Vagina (tissue), 2 donors: ENCODE measurements around the gene AQP5. TPM values are rescaled to one million over a fixed set of nuclear protein-coding genes. Genes with fewer than 3 reads are reported as not detected.

Source experiments
- DNase-seq, 2 donors: peaks; one replicate each; pipeline ENCODE4 v3.0.0-alpha.2; 2017; ENCODE audit errors: extremely low spot score in 2 of 2
- H3K27ac ChIP-seq: fragments of 200-600 bp; sonication (generic); one replicate; pipeline ENCODE4 v1.5.1; 2019
- H3K27me3 ChIP-seq: fragments of 200-600 bp; sonication (generic); one replicate; pipeline ENCODE4 v1.5.1; 2019
- H3K36me3 ChIP-seq, 2 donors: fragments of 200-600 bp; sonication (generic); one replicate each; pipeline ENCODE4 v1.5.1; 2017 to 2019
- H3K4me1 ChIP-seq: fragments of 200-600 bp; sonication (generic); one replicate; pipeline ENCODE4 v1.5.1; 2019
- H3K4me3 ChIP-seq, 2 donors: fragments of 200-600 bp; sonication (generic); 1 replicate in 1 of 2; 2 replicates in 1 of 2; pipeline ENCODE4 v1.5.1; 2016 to 2019
- H3K9me3 ChIP-seq: fragments of 200-600 bp; sonication (generic); one replicate; pipeline ENCODE4 v1.5.1; 2019
- POLR2A ChIP-seq, 2 donors: fragments of 450-650 bp; IDR thresholded peaks; one replicate each; pipeline ENCODE4 v1.6.1; 2017; ENCODE audit warnings: antibody characterized with exemption in 2 of 2, mild to moderate bottlenecking in 2 of 2, moderate library complexity in 2 of 2
- POLR2AphosphoS5 ChIP-seq, 2 donors: sonication (generic); formaldehyde crosslinking; IDR thresholded peaks; one replicate each; pipeline ENCODE4 v1.9.0; 2017; ENCODE audit warnings: antibody characterized with exemption in 2 of 2, mild to moderate bottlenecking in 2 of 2, low read depth in 1 of 2; ENCODE audit not compliant: insufficient read depth in 1 of 2
- intact Hi-C: fragments of 100-400 bp; cut with DNase I; formaldehyde crosslinking; loops from one replicate; pipeline ENCODE4 v1.15.1; 2023
- total RNA-seq: library from RNA; depleted of rRNA; stranded (reverse); fragments of >200 nt; gene quantifications from one replicate; pipeline ENCODE4 v1.2.3, GENCODE V29; 2016
- TF ChIP-seq, protein P1 (sequence below), 3 experiments: fragments of 450-650 bp in 2 of 3; fragments of 200-600 bp in 1 of 3; sonication (generic) in 1 of 3; IDR thresholded peaks; one replicate each; pipeline ENCODE4 v1.5.1; 2017 to 2019; ENCODE audit warnings: antibody characterized with exemption in 3 of 3, mild to moderate bottlenecking in 2 of 3, moderate library complexity in 2 of 3

The AQP5 gene
- total RNA-seq, 1 donor from 2014 or later: not detected

DNA sequence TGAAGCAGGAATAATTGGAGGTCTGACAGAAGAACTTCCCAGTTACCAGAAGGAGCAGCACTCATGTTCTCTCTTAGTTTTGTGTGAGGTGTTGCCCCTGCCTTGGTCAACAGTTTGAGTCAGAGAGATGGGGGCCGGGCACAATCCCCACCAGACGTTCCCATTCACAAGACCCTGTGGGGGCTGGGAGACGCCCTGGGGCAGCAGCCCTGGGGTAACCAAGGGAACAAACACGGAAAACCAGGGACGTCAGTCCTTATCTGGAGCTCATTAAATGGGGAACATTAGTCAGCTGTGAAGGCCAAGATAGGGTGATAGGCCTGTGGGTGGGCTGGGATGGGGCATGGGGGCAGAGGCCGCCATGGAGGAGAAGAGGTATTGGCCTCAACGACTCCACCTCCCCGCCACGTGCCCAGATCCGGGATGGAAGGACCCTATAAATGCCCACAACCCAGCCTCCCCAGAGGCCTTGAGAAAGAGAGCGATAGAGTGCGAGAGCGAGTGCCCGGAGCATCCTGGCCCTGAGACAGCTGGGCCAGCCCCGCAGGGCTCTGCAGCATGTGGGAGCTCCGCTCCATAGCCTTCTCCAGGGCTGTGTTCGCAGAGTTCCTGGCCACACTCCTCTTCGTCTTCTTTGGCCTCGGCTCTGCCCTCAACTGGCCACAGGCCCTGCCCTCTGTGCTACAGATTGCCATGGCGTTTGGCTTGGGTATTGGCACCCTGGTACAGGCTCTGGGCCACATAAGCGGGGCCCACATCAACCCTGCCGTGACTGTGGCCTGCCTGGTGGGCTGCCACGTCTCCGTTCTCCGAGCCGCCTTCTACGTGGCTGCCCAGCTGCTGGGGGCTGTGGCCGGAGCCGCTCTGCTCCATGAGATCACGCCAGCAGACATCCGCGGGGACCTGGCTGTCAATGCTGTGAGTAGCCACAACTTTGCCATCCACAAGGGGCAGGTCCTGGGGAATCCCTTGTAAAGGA lies 11.1 kb upstream of the AQP5 start, which contains the start of gene AQP2:
AQP2 (plus strand) TSS at position 465 of the 979 bp plus-strand sequence; CDS start at position 559, 94 bp downstream.
- no peaks in the 10 kb centered on the region for H3K27me3 ChIP-seq
- H3K4me1 ChIP-seq: peaks cover 5% of the 10 kb centered on the region
- no peak within 1 kb of the TSS for H3K4me3 ChIP-seq
- intact Hi-C loops: loop anchor here (5.0 kb wide), 1 partner anchor 83 kb away; no protein-coding TSS in a partner anchor
- H3K27ac ChIP-seq: no peak within 1 kb of the TSS
- TF ChIP-seq POLR2A (IDR thresholded peaks at IDR 0.05) (no peak), POLR2AphosphoS5 (IDR thresholded peaks at IDR 0.05; ENCODE audit: insufficient read depth in 1 of 2, low read depth in 1 of 2) (no peak)
- TF ChIP-seq, protein P1, sequence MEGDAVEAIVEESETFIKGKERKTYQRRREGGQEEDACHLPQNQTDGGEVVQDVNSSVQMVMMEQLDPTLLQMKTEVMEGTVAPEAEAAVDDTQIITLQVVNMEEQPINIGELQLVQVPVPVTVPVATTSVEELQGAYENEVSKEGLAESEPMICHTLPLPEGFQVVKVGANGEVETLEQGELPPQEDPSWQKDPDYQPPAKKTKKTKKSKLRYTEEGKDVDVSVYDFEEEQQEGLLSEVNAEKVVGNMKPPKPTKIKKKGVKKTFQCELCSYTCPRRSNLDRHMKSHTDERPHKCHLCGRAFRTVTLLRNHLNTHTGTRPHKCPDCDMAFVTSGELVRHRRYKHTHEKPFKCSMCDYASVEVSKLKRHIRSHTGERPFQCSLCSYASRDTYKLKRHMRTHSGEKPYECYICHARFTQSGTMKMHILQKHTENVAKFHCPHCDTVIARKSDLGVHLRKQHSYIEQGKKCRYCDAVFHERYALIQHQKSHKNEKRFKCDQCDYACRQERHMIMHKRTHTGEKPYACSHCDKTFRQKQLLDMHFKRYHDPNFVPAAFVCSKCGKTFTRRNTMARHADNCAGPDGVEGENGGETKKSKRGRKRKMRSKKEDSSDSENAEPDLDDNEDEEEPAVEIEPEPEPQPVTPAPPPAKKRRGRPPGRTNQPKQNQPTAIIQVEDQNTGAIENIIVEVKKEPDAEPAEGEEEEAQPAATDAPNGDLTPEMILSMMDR (IDR thresholded peaks at IDR 0.05): no peak
- H3K36me3 ChIP-seq: no peaks in the 10 kb centered on the region
- DNase-seq: no peak
- H3K9me3 ChIP-seq: no peaks in the 10 kb centered on the region

DNA sequence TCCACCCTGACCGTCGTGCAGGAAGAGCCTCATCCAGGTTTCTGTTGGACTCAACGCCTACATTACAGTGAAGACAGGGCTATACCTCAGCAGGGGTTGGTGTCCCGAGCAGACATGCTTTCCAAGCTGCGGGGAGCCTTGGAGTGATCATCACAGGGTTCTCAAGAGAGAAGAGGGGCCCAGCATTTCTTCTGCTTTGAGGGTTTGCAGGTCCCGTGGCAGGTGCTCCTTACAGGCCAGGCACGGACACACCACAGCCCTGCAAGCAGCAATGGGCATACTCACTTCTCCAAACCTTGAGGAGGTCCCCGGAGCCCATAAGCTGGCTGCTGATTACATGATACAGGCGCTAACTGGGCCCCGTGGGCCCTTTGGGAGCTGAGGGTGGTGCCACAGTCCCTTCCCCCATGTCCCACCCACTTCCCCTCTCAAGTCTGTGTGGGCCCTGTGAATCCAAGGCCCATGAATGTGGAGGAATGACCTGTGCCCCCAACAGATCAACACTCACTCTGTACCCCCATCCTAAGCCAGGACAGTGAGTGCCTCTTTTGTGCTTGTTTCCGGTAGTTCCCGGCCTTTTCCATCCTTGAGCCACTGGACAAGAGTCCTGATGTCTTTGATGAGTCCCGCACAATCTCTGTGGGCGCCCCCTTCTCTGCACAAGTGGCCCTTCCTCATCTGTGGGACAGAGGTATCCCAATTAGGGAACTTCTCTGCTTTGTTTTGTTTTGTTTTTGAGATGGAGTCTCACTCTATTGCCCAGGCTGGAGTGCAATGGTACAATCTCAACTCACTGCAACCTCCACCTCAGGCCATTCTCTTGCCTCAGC lies 10.0 kb upstream of the AQP5 start:
- intact Hi-C loops: loop anchor here (5.0 kb wide), 1 partner anchor 84 kb away; no protein-coding TSS in a partner anchor
- TF ChIP-seq POLR2A (IDR thresholded peaks at IDR 0.05) (no peak), POLR2AphosphoS5 (IDR thresholded peaks at IDR 0.05; ENCODE audit: insufficient read depth in 1 of 2, low read depth in 1 of 2) (no peak)
- TF ChIP-seq, protein P1 (IDR thresholded peaks at IDR 0.05): no peak
- Histone ChIP-seq H3K4me3 (no peak overlapping the region), H3K27me3 (no peaks in the 10 kb centered on the region), H3K4me1 (no peaks in the 10 kb centered on the region), H3K27ac (no peak overlapping the region), H3K9me3 (no peaks in the 10 kb centered on the region), H3K36me3 (no peaks in the 10 kb centered on the region)
- no peak for DNase-seq

DNA sequence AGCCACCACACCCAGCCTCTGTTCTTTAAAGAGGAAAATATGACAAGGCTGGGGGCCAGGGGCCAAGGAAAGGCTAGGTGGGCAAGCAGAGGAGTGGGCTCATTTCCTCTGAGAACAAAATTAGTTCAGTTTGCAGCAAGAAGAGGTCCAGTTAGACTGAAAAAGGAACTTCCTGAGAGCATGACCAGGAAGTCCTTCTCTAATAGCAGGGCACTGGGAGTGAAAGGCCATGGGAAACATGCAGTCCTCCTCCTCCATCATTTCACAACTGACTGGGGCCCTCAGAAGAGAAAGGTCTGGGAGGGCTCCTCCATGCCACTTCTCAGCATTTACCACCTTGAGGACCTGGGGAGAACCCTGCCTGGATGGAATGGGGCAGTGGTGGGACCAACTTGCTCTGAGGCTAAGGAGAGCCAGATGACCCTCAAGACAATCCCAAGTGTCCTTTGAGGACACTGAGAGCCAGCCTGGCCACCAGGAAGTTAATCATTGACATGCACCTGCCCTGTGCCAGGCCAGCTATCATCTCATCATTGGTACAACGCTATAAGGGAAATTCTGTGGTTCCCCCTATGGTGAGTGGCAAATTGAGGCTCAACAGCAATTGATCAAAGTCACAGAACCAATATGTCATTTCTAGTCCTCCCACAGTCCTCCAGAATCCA lies 9.1 kb upstream of the AQP5 start:
- TF ChIP-seq POLR2A (IDR thresholded peaks at IDR 0.05) (no peak), POLR2AphosphoS5 (IDR thresholded peaks at IDR 0.05; ENCODE audit: insufficient read depth in 1 of 2, low read depth in 1 of 2) (no peak)
- TF ChIP-seq, protein P1 (IDR thresholded peaks at IDR 0.05): no peak
- no peak overlapping the region for H3K4me3 ChIP-seq
- H3K27ac ChIP-seq: no peak overlapping the region
- no peaks in the 10 kb centered on the region for H3K4me1 ChIP-seq
- intact Hi-C loops: loop anchor here (5.0 kb wide), 1 partner anchor 85 kb away; no protein-coding TSS in a partner anchor
- no peaks in the 10 kb centered on the region for H3K36me3 ChIP-seq
- H3K27me3 ChIP-seq: no peaks in the 10 kb centered on the region
- no peaks in the 10 kb centered on the region for H3K9me3 ChIP-seq
- no peak for DNase-seq

DNA sequence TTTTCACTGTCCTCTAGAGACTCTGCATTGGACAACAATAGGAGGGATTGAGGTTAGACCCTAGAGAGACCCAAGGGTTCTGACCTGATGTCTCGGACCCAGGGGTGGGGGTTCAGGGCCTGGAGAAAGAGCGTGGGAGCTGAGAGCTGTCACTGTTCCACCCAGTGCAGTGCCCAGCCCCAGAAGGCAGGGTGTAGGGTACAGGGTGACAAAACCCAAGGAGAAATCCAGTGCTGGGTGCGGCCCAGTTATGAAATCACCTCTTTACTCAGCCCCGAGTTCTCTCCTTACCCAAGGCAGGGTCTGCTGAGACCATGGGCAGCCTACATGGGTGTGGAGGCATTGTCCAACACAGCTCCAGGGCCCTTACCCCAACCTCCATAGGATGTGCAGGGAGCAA lies 8.5 kb upstream of the AQP5 start:
- H3K4me1 ChIP-seq: no peaks in the 10 kb centered on the region
- H3K4me3 ChIP-seq: no peak overlapping the region
- no peaks in the 10 kb centered on the region for H3K27me3 ChIP-seq
- no peaks in the 10 kb centered on the region for H3K9me3 ChIP-seq
- H3K36me3 ChIP-seq: no peaks in the 10 kb centered on the region
- TF ChIP-seq POLR2AphosphoS5 (IDR thresholded peaks at IDR 0.05; ENCODE audit: insufficient read depth in 1 of 2, low read depth in 1 of 2): no peak
- DNase-seq: no peak
- H3K27ac ChIP-seq: no peak overlapping the region
- intact Hi-C loops: loop anchor here (5.0 kb wide), 1 partner anchor 86 kb away; no protein-coding TSS in a partner anchor
